ENCODE data around the gene C1orf210. TPM values are rescaled to one million over a fixed set of nuclear protein-coding genes. Genes with fewer than 3 reads are reported as not detected.

Gene C1orf210
- total RNA-seq, 1 donor from 2014 or later: 0.48 TPM

DNA sequence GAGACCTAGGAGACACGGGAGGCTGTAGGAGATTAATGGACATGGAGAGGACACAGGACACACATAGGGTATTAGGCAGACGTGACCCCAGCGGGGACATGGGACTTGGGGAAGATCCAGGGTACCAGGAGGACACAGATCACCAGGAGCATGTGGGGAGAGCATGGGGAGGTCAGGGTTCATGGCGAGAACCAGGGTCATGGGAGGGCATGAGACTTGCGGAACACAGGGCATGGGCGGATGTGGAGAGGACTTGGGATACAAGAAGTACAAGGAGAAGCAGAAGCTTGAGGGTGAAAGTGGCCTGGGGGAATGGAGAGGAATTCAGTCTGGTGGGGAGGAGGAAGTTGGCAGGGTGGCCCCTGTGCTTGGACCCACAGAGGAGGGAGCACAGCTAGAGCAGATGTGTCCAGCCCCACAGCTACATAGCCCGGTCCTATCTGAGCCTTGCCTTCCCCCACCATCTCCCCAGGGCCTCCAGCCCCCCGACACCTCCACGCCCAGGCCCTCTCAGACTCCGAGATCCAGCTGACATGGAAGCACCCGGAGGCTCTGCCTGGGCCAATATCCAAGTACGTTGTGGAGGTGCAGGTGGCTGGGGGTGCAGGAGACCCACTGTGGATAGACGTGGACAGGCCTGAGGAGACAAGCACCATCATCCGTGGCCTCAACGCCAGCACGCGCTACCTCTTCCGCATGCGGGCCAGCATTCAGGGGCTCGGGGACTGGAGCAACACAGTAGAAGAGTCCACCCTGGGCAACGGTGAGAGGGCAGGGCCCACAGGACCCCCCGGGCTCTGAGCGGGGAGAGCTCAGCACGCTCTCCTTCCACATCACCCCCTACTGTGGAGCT is 27.5 kb upstream of the C1orf210 start:
- DNase-seq (ENCODE audit: low spot score): no peak

DNA sequence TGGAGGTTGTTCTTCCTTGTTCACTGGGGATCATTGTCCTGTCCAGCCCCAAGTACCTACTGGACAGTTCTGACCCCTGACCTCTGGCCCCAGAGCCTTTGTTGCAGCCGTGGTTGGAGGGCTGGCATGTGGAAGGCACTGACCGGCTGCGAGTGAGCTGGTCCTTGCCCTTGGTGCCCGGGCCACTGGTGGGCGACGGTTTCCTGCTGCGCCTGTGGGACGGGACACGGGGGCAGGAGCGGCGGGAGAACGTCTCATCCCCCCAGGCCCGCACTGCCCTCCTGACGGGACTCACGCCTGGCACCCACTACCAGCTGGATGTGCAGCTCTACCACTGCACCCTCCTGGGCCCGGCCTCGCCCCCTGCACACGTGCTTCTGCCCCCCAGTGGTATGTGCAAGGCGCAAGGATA is 26.8 kb upstream of the C1orf210 start:
- DNase-seq (ENCODE audit: low spot score): no peak

DNA sequence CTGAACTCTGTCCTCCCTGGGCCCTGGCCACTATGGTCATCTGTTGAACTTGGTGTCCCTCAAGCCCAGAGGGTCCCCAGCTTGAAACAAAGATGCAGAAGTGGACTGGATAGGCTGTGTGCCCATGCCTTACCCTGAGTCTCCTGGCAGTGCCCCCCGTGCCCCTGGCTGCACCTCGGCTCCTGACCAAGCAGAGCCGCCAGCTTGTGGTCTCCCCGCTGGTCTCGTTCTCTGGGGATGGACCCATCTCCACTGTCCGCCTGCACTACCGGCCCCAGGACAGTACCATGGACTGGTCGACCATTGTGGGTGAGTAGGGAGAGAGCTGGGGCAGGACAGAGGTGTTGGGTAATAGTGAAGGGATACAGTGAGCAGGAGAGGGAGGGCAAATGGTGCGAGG is 26.1 kb upstream of the C1orf210 start:
- no peak for DNase-seq (ENCODE audit: low spot score)

DNA sequence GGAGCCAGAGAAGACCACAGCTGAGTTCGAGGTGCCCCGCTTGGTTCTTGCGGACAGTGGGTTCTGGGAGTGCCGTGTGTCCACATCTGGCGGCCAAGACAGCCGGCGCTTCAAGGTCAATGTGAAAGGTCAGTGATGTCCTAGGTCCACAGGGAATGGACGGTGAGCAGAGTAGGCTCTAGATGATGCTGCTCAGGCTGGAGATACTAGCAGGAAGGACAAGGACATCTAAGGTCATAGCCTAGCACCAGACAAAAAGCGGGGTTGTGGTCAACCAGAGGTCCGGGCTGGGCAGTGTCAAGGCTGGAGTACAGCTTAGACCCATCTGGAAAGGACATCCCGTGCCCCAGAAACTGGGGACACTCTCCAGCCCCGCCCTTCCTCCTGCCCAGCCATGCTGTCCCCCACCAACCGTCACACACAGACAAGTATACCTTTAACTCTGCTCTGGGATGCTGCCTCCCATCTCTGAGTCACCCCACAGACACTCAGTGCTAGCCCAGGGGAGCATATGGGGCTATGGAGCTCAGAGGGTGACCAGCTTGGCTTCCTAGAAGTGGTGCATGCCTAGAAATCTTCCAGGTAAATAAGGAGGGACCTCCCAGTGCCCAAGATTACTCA is 24.1 kb upstream of the C1orf210 start:
- DNase-seq (ENCODE audit: low spot score): no peak

DNA sequence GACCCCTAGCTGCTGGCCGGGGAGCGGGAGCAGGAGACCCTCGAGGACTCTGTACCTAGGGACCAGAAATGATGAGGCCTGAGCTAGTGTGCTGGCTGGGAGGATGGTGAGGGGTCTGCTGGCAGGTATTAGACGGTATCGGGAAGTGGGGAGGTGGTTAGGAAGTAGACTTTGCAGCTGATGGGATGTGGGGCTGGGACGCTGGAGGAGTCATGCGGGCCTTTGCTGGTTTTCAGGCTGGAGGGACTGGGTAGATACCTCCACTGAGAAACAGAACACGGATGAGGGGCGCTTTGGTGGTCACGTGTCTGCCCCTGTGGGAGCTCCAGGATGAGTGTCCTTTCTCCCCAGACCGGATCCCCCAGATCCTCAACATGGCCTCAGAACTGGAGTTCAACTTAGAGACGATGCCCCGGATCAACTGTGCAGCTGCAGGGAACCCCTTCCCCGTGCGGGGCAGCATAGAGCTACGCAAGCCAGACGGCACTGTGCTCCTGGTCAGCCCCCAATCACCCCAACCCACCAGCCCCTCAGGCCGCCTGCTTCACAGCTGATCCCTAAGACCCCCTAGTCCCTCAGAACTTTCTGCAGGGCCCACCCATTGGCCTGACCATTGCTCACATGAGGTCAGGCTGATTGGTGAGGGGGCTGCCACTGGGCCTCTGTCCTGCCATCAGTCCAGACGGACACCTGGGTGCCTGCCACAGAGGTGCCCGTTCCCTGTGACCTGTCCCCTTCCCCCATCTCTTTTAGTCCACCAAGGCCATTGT is 23.4 kb upstream of the C1orf210 start:
- DNase-seq (ENCODE audit: low spot score): no peak

DNA sequence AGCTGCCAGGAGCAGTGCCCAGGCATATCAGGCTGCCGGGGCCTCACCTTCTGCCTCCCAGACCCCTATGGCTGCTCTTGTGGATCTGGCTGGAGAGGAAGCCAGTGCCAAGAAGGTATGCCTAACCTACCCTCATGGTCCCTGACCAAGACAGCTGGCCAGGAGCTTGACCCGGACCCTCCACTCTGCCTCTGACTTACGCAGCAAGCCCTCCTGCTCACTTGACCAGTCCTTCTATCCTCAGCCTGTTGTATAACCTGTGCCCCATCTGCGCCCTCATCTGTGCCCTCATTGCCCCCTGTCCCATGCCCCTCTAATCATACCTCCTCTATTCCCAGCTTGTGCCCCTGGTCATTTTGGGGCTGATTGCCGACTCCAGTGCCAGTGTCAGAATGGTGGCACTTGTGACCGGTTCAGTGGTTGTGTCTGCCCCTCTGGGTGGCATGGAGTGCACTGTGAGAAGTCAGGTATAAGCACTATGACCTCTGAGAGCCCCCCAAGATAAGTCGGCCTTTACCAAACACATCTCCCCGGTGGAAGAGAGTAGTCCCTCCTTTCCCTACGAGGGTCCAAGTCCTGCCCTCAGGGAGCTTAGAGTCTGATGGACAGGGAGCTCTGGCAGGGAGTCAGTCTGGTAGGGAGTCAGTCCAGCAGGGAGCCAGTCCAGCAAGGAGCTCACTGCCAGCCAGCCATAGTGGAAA is 22.2 kb upstream of the C1orf210 start:
- DNase-seq (ENCODE audit: low spot score): no peak

DNA sequence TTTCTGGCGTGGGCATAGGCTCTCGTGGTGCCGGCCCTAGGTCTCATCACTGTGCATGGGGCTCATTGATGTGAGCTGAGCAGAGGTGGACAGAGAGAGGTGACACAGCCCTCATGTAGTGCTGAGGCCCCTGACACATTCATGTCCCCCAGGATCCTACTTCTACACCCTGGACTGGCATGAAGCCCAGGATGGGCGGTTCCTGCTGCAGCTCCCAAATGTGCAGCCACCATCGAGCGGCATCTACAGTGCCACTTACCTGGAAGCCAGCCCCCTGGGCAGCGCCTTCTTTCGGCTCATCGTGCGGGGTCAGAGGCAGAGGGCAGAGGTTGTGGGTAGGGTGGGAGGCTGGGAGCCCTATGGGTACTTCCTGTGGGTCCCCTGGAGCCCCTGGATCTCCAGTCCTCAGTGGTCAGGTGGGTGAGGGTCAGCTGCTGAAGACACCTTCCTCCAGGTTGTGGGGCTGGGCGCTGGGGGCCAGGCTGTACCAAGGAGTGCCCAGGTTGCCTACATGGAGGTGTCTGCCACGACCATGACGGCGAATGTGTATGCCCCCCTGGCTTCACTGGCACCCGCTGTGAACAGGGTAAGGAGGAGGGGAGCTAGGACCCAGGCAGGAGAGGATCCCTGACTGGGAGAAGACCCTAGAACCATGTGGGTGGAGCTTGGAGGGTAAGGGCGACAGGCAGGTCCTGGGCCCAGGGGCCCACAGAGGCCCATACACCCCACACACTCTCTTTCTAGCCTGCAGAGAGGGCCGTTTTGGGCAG is 21.5 kb upstream of the C1orf210 start:
- DNase-seq (ENCODE audit: low spot score): no peak

DNA sequence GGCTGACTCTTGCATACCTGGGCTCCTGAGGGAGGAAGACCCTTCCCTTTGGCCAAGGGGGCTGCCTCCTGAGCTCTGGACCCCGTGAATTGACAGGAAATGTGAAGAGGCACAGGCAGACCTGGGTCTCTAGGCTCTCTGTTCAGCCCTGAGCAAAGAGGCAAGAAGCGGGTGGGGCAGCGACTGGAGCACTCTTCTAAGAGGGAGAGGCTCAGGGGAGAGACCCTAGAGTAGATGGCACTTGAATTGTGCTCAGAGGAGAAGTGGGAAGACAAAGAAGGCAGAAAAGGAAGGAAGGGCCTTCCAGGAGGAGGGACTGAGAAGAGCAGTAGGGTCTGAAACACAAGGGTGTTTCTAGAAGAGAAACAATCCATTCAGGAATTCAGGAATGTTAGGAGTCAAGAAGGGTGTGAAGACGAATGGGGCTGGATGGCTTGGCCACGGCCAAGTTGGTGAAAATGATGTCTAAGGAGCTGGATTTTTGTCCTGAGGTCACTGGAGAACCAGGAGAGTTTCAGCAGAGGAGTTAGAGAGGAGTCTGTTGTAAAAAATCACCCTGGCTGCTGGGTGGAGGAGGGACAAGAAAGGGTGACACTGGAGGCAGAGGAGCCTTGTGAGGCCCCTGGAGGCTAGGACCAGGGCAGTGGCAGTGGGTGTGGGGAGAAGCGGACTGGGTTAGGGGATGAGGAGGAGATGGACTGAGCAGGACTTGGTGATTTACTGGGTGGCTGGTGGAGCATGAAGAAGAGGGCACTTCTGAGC is 20.7 kb upstream of the C1orf210 start:
- DNase-seq (ENCODE audit: low spot score): no peak

DNA sequence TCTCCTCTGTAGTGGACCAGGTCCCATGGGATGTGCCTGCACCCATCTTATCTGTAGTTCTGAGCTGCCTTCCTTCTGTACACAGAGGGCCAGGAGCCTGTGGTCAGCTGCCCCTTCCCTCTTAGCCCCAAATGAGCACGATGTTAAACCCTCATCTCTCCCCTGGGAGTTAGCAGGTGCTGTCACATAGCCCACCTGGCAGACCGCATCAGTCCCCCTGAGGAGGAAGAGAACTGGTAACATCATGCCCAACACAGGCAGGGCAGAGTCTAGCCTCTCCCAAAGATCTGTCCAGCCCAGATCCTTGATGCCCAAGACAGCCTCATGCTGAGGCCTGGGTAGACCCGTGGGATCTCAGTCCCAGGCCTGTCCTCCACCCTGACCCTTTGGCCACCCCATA is 20.1 kb upstream of the C1orf210 start:
- DNase-seq (ENCODE audit: low spot score): no peak

DNA sequence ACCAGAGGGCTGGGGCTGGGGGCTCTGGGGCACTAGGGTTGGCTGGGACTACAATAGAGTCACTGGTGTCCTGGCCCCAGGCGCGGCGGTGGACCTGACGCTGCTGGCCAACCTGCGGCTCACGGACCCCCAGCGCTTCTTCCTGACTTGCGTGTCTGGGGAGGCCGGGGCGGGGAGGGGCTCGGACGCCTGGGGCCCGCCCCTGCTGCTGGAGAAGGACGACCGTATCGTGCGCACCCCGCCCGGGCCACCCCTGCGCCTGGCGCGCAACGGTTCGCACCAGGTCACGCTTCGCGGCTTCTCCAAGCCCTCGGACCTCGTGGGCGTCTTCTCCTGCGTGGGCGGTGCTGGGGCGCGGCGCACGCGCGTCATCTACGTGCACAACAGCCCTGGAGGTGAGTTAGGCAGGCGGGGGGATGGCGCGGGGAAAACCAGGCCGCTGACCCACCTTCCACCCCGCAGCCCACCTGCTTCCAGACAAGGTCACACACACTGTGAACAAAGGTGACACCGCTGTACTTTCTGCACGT is 19.5 kb upstream of the C1orf210 start:
- no peak for DNase-seq (ENCODE audit: low spot score)

DNA sequence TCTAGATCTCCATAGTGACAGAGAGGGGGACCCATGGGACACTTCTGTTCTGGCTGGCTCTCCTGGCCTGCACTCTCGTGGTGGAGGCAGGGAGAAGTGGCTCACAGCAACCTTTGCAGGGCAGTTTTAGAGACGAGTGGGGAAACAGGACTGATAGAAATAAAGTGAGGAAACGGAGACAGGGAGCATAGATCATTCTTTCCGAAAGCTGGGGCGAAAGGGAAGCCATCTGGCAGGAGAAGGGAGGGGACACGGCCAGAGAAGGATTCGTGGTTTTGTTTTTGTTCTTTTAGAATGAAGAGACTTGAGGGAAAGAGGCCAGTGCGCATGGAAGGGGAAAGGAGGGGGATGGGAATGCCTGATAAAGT is 18.9 kb upstream of the C1orf210 start:
- DNase-seq (ENCODE audit: low spot score): peak; percentile 8

DNA sequence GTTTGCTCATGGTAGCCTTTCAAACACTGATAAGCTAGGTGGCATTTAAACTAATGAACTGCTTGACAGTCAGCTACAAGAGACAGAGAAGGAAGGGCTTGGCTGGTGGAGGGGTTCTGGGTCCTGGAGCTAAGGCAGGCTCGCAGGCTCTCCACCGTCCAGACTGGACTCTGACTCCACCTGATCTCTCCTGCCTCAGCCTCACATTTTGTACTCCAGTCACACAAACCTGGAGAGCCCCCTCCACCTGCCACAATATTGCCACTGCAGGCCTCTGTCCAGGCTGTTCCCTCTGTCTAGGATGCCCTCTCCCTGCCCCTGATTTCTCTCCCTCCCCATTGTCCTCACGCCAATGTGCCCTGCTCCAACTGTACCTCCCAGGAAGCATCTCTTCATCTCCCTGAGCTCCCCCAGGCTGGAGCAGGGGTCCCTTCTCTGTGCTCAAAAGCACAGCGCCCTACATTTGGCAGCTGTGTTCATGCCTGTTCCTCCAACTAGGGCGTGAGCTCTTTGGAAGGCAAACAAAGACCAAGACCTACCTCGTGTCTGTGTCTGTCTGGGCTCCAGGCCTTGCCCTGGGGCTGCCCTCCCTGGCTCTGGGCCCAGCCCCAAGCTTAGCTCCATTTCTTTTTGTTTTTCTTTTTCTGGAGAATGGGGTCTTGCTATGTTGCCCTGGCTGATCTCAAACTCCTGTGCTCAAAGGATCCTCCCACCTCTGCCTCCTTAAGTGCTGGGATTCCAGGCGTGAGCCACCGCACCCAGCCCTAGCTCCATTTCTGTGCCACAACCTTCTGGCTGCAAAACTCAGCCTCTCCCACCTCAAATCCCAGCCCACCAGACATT is 18.3 kb upstream of the C1orf210 start:
- no peak for DNase-seq (ENCODE audit: low spot score)

DNA sequence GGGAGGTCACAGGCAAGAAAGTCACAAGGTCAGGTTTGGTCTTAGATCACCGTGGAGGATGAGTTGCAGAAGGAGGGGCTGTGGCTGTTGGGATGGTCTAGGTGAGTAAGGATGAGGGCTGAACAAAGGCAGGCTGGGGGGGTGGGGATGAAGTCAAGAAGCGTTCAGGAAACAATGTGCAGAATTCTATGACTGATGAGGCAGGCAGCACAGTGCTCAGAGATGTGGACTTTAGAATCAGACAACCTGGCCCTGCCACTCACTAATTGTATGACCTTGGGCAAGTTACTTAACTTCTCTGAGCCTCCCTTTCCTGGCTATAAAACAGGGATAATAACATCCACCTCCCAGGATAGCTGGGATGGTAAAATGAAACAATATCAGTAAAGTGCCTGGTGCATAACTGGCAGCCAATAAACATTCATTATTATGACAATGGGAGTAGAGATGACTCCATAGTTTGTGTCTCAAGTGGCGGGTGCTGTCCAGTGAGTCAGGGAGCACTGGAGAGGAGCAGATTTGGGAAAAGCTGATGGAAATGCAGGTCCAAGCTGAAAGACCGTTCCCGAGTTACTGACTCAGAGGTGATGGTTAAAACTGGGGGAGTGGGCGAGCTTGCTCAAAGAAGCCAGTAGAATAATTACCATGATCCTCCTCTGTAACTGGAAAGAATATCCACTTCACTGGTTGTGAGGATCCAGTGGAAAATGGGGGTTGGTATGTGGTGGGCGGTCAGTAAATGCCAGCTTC is 17.5 kb upstream of the C1orf210 start:
- no peak for DNase-seq (ENCODE audit: low spot score)

DNA sequence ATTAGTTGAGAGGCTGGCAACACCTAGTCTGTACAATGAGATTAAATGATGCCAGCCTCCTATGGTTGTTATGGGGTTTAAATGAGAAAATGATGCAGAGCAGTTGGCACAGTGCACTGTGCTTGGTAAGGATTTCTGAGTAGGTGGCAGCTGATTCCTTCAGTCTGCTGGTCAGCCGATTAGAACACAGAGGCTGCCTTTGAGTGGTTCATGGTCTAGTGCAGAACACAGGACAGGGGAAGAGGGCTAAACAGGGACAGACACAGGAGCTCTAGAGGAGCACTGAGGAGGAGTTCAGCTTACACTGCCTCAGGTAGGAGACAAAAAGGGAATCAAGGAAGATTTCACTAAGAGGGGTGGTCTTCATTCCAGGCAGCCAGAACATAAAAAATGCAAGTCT is 16.8 kb upstream of the C1orf210 start:
- no peak for DNase-seq (ENCODE audit: low spot score)

DNA sequence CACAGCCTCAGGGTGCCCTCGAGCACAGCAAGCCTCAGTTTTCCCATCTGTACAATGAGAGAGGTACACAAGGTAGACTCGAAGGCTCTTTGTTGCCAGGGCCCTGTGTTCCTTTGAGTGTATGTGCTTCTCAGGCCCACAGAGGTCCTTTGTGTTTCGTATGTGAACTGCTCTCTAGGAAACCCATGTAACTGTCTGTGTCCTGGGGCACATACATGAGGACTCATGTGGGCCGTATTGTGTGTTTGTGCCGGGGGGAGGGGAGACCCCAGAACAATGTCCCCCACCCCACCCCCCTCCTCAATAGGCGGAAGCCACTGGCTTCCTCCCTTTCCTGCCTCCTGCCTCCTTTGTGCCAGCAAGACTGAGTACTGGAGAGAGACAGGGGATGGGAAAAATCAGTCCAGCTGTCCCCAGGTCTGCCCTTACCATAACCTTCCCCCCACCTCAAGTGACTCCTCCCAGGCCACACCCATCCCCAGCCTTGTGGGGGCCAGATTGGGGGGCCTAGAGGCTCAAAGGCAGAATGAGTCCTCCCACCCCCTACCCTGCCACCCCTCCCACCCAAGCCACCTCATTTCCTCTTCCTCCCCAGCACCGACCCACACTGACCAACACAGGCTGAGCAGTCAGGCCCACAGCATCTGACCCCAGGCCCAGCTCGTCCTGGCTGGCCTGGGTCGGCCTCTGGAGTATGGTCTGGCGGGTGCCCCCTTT is 15.2 kb upstream of the C1orf210 start, which contains the start of gene TIE1:
Gene TIE1, plus strand, starts transcription at position 605 of the 717 bp plus-strand sequence. Its CDS starts 90 bp downstream, at position 695.
- DNase-seq (ENCODE audit: low spot score): peak; percentile 15

DNA sequence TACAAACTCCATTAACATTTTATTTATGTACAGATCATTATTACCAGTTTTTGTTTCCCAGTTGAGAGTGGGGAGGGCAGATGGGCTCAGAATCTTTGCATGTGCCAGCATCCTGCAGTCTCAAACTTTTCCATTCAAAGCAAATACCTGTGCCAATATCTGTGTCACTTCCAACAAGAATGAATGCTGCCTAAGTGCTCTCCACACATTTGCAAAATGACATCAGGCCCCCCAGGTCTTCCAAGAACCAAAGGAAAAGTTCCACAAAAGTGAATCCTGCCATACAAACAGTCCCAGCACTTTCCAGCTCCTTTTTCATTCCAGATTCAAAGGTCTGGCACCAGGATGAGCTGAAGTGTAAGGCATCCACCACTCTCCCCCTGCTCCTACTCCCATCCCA is 13.7 kb upstream of the C1orf210 start:
- DNase-seq (ENCODE audit: low spot score): no peak

DNA sequence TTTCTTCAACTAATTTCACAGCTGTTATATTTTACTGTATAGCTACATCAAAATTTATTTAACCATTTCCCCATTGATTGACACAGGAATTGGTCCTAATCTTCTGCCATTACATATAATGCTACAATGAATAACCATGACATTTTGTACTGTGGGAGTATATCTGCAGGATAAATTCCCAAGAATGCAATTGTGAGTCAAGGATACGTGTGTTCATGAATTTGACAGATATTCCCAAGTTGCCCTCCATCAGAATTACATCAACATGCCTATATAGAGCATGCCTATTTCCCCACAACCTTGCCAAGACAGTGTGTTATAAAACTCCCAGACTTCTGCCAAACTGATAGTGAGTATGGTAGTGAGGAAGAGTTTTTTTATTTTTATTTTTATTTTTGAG is 12.7 kb upstream of the C1orf210 start:
- DNase-seq (ENCODE audit: low spot score): no peak

DNA sequence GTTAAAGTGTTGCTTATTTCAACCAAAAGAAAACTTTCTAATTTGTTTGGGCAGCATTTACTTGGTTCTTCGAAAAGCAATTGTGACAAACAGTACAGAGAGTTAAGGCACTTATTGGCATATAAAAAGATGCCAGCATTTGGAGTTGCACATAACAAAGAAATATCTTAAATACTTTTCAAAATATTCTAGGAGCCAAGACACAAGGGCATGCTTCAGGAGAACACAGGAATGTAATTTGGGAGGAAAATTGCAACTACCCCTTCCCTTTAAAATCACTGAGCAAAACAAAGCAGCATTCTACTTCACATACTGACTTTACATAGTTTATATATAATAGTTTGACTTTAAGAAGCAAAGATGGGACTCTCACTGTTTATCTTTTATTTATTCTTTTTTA is 10.8 kb upstream of the C1orf210 start:
- DNase-seq (ENCODE audit: low spot score): no peak

All from umbilical cord (tissue), 2 donors.